Hippocampal formation (tissue), 2 donors: ENCODE data around the gene SPINK1.
"Not testable (repeated sequence)": the region's sequence is repeated elsewhere in the genome, so short reads cannot be mapped to it uniquely, and the experiment has no call there.

Experiments used
- DNase-seq, 2 donors: peaks; one replicate each; lab custom pipeline; 2025; lab: John Stamatoyannopoulos, UW

SPINK1 gene, protein sequence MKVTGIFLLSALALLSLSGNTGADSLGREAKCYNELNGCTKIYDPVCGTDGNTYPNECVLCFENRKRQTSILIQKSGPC

DNA sequence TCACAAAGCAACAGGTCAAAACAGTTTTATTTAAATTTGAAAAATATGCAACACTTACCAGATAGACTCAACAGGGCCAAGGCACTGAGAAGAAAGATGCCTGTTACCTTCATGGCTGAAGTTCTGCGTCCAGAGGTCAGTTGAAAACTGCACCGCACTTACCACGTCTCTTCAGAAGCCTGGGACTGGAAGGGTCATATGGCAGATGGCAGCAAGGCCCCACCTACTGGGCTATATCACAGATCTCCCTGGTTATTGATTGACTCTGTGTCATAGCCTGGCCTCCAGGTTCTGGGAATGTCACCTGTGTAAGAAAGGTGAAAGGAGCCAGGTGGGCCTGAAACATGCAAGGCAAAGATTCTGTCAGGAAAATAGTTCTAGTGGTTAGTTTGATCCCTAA, at the start of gene SPINK1:
TSS of gene SPINK1 (minus strand) at position 207 of the 400 bp plus-strand sequence. CDS start at position 113, 94 bp downstream.
- no peak for DNase-seq

DNA sequence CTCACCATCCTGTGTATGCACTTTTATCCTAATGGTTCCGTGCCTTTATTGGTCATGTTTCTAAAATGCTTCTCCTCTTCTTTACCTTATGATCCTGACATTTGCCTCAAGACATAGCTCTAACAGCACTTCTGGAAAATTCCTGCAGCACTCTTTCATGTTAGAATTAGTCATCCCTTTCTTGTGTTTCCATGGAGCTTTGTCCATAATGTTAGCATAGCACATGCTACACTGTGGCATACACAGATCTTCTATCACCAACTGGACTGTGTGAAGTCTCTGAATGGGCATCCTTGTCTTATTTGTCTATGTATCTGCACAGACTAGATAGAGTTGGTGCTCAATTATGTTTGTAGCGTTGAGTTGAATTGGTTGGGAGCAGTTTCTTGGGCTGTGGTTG, 49.0 kb upstream of the SPINK1 start:
- DNase-seq, result no peak

DNA sequence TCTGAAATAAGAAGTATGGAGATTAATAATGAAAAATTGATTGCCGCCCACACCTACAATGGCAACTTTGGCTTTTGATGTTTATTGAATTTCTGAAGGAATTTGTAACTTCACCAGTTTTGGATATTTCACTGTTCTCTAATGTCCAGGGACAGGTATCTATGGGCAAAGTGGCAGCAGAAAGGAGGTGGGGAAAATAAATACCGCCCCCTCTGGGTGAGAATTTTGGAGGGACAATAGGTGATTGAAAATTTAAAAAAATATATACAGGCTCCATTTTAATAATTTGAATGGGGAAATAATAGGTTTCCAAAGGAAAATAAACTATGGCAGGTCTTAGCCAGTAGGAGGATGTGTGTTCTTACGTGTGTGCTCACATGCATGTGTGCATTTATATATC, 48.3 kb upstream of the SPINK1 start:
- DNase-seq, result no peak

DNA sequence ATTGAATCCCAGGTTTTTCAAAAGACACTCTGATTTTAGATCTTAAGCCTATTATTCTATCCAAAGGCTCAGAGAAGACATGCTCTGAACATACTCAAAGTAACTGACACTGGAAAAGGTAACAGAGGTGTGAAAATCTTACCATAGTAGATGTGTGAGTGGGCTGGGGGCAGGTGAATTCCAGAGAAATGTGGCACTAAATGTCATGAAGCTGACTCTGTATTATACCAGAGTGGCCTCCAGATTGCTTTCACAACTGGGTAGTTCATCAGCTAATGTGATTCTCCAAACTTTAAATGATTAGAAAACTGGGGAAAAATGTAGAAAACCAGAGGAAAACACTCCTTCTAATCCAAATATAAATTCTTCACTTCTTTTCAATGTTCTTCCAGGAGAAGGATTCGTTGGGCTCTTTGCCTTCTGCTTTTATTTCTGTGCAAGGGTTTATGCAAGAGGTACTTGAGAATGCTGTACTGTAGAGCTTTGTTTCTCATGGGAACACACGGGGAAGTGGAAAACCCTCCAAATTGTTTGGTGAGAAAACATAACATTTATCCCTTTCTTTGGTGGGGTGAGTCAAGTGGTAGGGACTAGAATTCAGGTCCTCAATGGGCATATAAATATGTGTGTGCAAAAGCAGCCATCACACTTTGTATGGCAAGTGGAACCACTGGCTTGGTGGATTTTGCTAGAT, 46.7 kb upstream of the SPINK1 start, which contains the start of gene SCGB3A2:
TSS of gene SCGB3A2 (plus strand) at position 646 of the 694 bp plus-strand sequence. CDS start 93 bp downstream, outside the sequence.
- DNase-seq, result no peak

DNA sequence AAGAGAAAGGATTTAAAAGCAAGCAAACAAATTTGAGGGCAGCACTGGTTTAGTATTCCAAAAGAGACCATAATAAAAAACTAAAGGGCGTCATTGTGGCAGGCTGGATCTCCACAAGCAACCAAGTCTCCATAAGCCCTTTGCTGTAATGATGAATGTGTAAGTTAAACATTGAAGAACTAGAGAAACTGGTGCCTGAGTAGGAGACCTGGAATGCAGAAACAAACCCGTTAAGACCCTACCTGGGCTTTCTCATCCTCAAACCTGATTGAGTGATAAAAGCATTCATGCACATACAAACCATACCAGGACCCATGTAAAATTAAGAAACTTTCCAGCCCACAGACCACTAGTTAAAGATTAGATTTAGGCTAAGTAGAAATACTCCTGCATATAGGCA, 45.2 kb upstream of the SPINK1 start:
- no peak for DNase-seq

DNA sequence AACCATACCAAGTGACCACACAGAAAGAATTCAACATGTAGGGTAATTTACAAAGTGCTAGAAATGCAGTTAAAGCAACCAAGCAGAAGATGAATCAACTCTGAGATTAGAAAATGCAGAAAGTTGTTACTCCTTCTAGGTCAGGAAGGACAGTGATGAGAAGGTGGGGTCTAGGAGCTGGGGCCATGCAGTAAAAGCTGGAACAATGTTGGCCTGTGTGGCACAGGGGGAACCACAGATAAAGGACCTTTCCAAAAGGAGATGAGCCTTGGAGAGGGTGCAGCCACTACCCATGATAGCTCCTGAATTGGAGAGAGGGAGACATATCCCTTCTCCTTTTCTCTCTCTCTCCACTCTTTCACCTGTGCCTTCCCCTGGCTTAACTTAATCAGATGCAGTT, 44.7 kb upstream of the SPINK1 start:
- DNase-seq, result no peak

DNA sequence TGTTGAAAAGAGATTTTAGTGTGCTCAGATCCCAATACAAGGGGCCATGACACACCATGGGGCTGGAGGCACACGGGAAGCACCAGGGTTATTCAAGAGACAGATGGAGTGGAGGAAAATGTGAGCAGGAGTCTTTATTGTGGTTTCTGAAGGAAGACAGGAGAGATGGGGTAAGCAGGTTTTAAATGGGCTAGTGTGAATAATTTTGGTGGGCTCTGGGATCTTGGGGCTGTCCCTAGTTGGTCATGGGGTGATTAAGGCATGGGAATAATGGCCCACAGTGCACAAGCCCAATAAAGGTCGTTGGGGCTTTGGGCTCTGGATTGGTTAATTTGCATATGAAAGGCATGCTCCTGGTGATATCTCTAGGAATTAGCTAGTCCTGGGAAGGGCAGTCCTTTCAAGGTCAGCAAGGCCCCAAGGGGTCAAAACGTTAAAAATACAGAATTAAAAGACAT, 43.5 kb upstream of the SPINK1 start:
- no peak for DNase-seq

DNA sequence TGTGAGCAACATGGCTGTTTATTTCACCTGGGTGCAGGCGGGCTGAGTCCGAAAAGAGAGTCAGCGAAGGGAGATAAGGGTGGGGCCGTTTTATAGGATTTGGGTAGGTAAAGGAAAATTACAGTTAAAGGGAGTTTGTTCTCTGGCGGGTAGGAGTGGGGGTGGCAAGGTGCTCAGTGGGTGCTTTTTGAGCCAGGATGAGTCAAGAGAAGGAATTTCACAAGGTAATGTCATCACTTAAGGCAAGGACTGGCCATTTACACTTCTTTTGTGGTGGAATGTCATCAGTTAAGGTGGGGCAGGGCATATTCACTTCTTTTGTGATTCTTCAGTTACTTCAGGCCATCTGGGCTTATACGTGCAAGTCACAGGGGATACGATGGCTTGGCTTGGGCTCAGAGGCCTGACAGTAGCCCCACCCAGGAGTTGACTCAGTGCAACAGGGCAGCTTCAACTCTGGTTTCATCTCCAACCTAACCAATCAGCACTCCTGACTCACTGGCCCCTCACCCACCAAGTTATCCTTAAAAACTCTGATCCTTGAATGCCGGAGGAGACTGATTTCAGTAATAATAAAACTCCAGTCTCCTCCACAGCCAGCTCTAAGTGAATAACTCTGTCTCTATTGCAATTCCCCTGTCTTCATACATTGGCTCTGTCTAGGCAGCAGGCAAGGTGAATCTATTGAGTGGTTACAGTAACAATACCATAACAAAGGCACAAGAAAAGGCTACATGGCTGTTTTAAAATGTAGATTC, 42.8 kb upstream of the SPINK1 start:
- DNase-seq, result not testable (repeated sequence)

DNA sequence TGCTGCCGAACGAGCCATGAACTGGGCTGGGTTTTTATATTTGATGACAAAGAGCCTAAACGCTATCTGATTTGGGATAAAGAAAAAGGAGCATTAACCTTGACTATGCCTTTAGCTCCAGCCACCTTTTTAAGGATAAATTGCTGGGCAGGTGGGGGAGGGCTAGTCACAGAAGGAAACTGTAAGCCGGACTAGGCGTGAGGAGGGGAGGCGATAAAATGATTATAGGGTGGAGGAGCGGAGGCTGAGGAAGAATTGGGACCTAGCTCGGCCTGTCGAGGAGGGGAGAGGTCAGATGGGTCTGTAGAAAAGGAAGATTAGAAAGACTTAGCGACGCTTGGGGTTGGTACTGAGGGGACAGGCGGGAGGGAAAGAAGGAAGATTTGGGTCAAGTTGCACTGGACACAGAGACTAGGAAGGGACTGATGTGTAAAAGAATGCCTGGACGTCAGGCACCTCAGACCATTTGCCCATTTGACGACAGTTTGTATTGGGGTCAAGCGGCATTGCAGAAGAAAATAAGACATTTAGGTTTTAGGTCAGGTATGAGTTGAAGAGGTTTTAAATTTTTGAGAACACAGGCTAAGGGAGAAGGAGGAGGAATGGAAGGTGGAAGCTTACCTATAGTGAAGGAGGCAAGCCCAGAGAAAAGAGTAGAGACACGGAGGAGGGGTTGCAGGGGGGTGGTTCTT, 41.4 kb upstream of the SPINK1 start:
- DNase-seq, result not testable (repeated sequence)

DNA sequence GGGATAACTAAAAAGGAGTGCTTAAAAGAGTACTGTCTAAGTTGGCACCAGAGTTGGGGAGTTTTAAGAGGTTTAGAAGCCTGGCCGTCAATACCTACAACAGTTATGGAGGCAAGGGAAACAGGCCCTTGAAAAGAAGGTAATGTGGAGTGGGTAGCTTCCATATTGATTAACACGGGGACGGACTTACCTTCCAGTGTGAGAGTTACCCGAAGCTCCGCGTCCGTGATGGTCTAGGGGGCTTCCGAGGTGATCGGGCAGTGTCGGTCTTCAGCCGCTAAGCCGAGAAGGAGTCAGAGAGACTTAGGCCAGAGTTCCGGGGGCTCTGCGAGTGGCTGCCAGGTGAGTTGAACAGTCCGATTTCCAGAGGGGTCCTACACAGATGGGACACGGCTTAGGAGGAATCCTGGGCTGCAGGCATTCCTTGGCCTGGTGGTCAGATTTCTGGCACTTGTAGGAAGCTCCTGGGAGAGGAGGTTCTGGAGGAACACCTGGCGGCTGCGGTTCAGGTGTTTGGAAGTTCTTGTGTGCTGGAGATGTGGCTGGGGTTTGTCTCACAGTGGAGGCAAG, 40.6 kb upstream of the SPINK1 start:
- not testable (repeated sequence) for DNase-seq

DNA sequence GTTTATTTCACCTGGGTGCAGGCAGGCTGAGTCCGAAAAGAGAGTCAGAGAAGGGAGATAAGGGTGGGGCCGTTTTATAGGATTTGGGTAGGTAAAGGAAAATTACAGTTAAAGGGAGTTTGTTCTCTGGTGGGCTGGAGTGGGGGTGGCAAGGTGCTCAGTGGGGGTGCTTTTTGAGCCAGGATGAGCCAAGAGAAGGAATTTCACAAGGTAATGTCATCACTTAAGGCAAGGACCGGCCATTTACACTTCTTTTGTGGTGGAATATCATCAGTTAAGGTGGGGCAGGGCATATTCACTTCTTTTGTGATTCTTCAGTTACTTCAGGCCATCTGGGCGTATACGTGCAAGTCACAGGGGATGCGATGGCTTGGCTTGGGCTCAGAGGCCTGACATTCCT, 38.4 kb upstream of the SPINK1 start:
- not testable (repeated sequence) for DNase-seq

DNA sequence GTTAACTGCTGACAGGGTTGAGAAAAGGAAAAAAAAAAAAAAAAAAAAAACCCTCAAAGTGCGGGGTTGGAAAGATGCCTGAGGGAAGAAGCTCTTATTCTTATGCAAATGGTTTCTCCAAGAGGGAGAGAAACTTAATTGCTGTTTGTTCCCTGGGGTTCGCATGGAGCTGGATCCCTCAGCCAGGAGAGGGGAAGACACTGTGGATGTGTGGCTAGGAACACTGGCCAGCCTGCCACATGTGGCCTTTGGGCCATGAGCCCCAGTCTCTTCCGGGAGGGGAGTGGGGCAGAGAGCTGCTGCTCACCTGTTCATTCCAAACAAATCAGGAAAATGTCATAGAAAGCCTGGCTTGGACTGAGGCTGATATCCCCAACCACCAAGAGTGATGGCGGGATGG, 37.6 kb upstream of the SPINK1 start:
- no peak for DNase-seq

DNA sequence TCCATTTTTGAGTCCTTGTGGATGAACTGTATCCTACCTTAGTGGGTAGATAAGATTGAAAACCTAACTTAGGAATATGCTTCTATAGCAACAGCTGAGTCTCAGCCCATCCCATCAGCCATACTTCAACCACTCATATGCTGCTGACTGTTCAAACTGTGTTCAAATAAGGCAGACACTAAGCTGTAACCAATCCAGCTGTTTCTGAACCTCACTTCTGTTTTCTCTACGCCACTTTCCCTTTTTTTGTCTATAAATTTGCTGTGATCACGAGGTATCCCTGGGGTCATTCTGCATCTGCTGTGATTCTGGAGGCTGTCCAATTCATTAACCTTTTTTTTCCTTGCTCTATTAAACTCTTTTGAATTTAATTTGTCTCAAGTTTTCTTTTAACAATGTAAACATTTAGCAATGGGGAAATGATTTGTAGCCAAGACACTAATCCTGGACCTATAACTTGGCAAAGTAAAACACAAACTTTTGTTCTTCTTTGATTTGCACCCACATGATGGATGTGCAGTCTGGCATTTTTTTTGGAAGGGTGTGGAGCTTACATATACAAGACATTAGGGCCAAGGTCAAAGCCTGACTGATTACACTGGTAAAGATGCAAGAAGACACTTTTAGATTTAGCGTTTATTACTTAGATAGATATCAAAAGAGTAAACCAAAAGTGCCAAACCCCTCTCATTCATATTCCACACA, 32.1 kb upstream of the SPINK1 start:
- DNase-seq, result no peak

DNA sequence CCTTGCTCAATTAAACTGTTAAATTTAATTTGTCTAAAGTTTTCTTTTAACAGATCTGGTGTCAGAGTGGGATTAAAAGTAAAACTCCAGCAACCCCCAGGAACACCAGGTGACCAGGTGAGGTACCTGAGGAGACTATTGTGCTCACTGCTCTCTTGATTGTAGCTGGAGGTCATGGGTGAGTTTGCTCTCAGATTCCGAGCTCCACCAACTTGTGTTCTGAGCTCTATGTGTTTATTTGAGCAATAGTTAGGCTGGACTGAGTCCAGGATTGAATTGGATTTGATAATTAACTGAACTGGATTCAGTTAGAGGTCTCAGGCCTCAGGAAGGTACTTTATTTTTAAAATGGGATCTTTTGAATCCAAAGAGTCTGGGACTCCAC, 29.2 kb upstream of the SPINK1 start:
- DNase-seq, result no peak

DNA sequence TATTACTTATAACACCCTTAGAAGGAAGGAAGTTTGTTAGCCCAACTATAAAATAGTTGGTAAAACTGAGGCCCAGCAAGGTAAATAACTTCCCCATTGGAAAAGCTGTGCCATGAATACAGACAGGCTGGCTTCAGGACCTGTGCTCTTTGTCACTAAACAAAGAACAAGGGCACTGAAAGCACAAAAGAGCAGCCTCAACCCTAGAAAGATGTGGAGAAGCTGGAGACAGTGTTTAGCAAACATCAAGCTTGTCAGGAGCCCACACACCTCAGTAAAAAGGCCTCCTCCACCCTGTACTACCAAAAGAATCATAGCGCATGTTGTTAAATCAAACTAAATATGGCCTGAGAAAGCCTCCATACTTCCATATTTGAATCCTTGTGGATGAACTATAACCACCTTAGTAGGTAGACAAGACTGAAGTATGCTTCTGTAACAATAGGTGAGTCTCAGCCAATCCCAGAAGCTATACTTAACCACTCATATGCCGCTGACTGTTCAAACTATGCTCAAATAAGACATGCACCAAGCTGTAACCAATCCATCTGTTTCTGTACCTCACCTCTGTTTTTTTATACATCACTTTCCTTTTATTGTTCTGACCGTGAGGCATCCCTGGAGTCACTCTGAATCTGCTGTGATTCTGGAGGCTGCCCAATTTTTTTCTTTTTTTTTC, 28.6 kb upstream of the SPINK1 start:
- DNase-seq, result no peak

DNA sequence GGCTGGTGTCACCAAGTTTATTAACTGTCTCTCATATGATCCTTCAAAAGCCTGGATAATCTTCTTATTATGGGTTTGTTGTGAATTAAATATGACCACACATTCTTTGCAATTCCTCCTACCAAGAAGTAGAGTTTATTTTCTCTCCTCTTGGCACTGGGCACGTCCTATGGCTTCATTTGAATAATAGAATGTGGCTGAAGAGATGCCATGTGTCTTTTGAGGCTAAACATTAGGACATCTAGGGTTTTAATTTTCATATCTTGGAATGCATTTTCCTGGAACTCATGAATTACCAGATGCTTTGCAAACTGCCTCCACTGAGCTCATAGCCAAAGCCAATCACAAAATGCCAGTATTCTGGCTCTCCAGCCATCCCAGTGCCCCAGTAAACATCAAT, 27.1 kb upstream of the SPINK1 start:
- DNase-seq, result no peak

DNA sequence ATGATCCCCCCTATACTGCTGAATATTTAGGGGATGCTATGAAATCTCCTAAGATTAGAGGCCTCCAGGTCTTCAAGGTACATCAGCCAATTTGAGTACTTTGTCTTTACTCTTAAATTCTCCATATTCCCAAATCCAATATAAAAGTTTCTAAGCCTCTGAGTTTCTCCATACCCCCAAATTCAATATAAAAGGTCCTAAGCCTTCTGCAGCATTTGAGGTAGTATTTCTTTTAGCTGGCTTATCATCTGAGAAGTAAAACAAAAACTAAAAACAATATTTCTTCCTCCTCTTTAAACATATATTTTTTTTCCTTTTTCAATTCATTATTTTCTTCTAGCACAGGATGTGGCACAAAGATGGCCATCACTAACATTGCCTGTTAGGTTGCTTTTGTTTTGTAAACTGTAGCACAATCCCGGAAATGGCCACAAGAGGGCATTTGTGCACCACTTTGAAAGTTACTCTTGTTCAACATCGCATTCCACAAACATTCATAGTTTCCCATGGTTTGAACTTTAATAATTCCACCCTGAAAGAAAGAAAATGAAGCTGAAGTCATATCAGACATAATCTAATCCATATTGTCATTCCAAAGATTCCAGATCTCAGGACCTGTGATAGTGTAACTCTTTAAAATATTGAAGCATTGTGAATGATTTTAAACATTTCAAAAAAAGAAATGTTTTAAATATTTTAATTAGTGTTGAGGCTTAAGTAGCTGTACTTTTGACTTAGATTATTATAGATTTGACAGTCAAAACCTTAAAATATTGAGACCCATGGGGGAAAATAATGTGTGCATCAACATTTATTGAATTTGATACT, 26.0 kb upstream of the SPINK1 start:
- peak; percentile 18 to 38 for DNase-seq

DNA sequence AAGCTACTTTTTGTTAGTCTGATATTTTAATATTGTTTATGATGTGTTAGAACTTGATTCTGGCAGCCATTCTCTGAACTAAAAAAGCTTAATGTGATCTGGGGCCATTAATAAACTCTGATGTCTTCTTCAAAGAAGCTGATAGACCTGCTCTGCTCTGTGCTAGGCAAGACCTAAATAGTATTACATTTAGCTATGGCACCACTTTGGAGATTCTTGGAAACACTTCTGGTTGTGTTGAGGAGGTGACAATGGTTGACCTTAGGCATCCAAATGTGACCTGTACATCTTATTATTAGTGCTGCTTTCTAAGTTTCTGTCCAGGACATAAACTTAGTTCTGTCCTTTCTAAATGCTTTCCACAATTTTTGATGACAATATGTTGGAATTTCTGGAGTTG, 25.3 kb upstream of the SPINK1 start:
- no peak for DNase-seq

DNA sequence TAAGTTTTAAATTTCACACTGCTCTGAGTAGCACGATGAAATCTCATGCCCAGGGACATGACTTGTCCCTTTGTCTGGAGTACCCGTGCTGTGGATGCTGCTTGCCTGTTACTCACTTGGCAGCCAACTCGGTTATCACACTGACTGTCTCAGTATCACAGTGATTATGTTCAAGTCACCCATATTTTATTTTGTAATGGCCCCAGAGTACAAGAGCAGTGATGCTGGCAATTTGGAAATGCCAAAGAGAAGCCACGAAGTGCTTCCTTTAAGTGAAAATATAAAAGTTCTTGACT, 24.3 kb upstream of the SPINK1 start:
- no peak for DNase-seq
